GM23338 (cell line): ENCODE results near the gene RGS16. TPM values are rescaled to one million over a fixed set of nuclear protein-coding genes. Genes with fewer than 3 reads are reported as not detected.

Experiments used
- ATAC-seq: fragments of 200-7000 bp; cut with Tn5 transposase; 3 replicates; pipeline ENCODE4 v1.9.1; 2020
- DNase-seq: peaks from one replicate; pipeline ENCODE4 v3.0.0-alpha.2; 2015; ENCODE audit warnings: low spot score
- H2AFZ ChIP-seq: fragments of 200-600 bp; sonication (generic); 2 replicates; pipeline ENCODE4 v1.8.0; 2016; ENCODE audit warnings: antibody characterized with exemption, mild to moderate bottlenecking, moderate library complexity
- H3F3A ChIP-seq: fragments of 200-600 bp; sonication (generic); replicated peaks from 2 replicates; pipeline ENCODE4 v1.8.0; 2017; ENCODE audit warnings: antibody characterized with exemption, mixed run types, low read depth
- H3K27ac ChIP-seq: fragments of 200-600 bp; sonication (generic); 2 replicates; pipeline ENCODE4 v1.6.1; 2016; ENCODE audit warnings: low read depth
- H3K27me3 ChIP-seq: fragments of 200-600 bp; sonication (generic); 2 replicates; pipeline ENCODE4 v1.8.0; 2016; ENCODE audit warnings: mild to moderate bottlenecking, mixed run types, moderate library complexity; ENCODE audit not compliant: insufficient read depth
- H3K36me3 ChIP-seq: fragments of 200-600 bp; sonication (generic); 2 replicates; pipeline ENCODE4 v1.8.0; 2016; ENCODE audit warnings: mild to moderate bottlenecking; ENCODE audit not compliant: insufficient read depth
- H3K4me1 ChIP-seq: fragments of 200-600 bp; sonication (generic); 2 replicates; pipeline ENCODE4 v1.8.0; 2016; ENCODE audit warnings: mild to moderate bottlenecking, moderate library complexity; ENCODE audit not compliant: insufficient read depth
- H3K4me2 ChIP-seq: fragments of 200-600 bp; sonication (generic); 2 replicates; pipeline ENCODE4 v1.7.1; 2017; ENCODE audit warnings: mixed run types
- H3K4me3 ChIP-seq: fragments of 200-600 bp; sonication (generic); 2 replicates; pipeline ENCODE4 v1.6.1; 2016; ENCODE audit warnings: mixed run types
- H3K79me2 ChIP-seq: fragments of 200-600 bp; sonication (generic); replicated peaks from 2 replicates; pipeline ENCODE4 v1.8.0; 2017; ENCODE audit warnings: mild to moderate bottlenecking; ENCODE audit not compliant: insufficient read depth
- H3K9me2 ChIP-seq: fragments of 200-600 bp; sonication (generic); 2 replicates; pipeline ENCODE4 v1.8.0; 2017; ENCODE audit not compliant: insufficient read depth
- H4K20me1 ChIP-seq: fragments of 200-600 bp; sonication (generic); replicated peaks from 2 replicates; pipeline ENCODE4 v1.8.0; 2017; ENCODE audit warnings: mild to moderate bottlenecking; ENCODE audit not compliant: insufficient read depth
- H3K27ac Mint-ChIP-seq: 2 replicates; pipeline ENCODE4 v1.8.0; 2020; ENCODE audit warnings: inconsistent platforms, mild to moderate bottlenecking, moderate library complexity, mixed read lengths
- H3K27me3 Mint-ChIP-seq: 3 replicates; pipeline ENCODE4 v1.8.0; 2022; ENCODE audit warnings: low read depth, mild to moderate bottlenecking, moderate library complexity, mixed read lengths, inconsistent platforms; ENCODE audit not compliant: insufficient read depth, poor library complexity
- H3K36me3 Mint-ChIP-seq: 3 replicates; pipeline ENCODE4 v1.8.0; 2021; ENCODE audit warnings: low read depth, mild to moderate bottlenecking, inconsistent platforms, moderate library complexity, mixed read lengths
- H3K4me1 Mint-ChIP-seq: 3 replicates; pipeline ENCODE4 v1.8.0; 2020; ENCODE audit warnings: mild to moderate bottlenecking, inconsistent platforms, mixed read lengths
- H3K4me3 Mint-ChIP-seq: 3 replicates; pipeline ENCODE4 v1.8.0; 2021; ENCODE audit warnings: moderate library complexity, mild to moderate bottlenecking, inconsistent platforms, mixed read lengths
- H3K9me3 Mint-ChIP-seq: 3 replicates; pipeline ENCODE4 v1.8.0; 2020; ENCODE audit warnings: moderate library complexity, mild to moderate bottlenecking, inconsistent platforms, mixed read lengths
- CREB1 ChIP-seq: fragments of 250-450 bp; sonication (Bioruptor Pico); IDR thresholded peaks from 2 replicates; pipeline ENCODE4 v1.5.0; 2020; ENCODE audit warnings: low read depth, mild to moderate bottlenecking, moderate library complexity
- ETS1 ChIP-seq: IDR thresholded peaks from 2 replicates; pipeline ENCODE4 v1.6.1; 2016; ENCODE audit warnings: antibody characterized with exemption
- EZH2 ChIP-seq: fragments of 200-600 bp; sonication (generic); IDR thresholded peaks from one replicate; pipeline ENCODE4 v1.8.0; 2017; ENCODE audit warnings: antibody characterized with exemption, mild to moderate bottlenecking, low read depth; ENCODE audit not compliant: unreplicated experiment
- EZH2phosphoT487 ChIP-seq: fragments of 200-600 bp; sonication (generic); IDR thresholded peaks from one replicate; pipeline ENCODE4 v1.8.1; 2018; ENCODE audit warnings: antibody characterized with exemption; ENCODE audit not compliant: unreplicated experiment
- JUNB ChIP-seq: IDR thresholded peaks from one replicate; pipeline ENCODE4 v1.6.1; 2016; ENCODE audit warnings: antibody characterized with exemption; ENCODE audit not compliant: unreplicated experiment
- NANOG ChIP-seq: IDR thresholded peaks from 2 replicates; pipeline ENCODE4 v1.6.1; 2016; ENCODE audit warnings: antibody characterized with exemption, borderline replicate concordance
- POLR2AphosphoS5 ChIP-seq: IDR thresholded peaks from 2 replicates; pipeline ENCODE4 v1.6.1; 2016; ENCODE audit warnings: antibody characterized with exemption, low read depth
- REST ChIP-seq: IDR thresholded peaks from one replicate; pipeline ENCODE4 v1.6.1; 2018; ENCODE audit warnings: antibody characterized with exemption; ENCODE audit not compliant: unreplicated experiment
- STAT1 ChIP-seq: IDR thresholded peaks from one replicate; pipeline ENCODE4 v1.6.1; 2016; ENCODE audit warnings: antibody characterized with exemption; ENCODE audit not compliant: unreplicated experiment
- ZNF114 ChIP-seq: fragments of 250-450 bp; sonication (Bioruptor Pico); IDR thresholded peaks from 2 replicates; pipeline ENCODE4 v1.5.0; 2020; ENCODE audit warnings: mild to moderate bottlenecking, moderate library complexity
- ZNF331 ChIP-seq: fragments of 250-450 bp; sonication (Bioruptor Pico); IDR thresholded peaks from 2 replicates; pipeline ENCODE4 v1.5.0; 2020; ENCODE audit warnings: low read depth, mild to moderate bottlenecking, moderate library complexity
- polyA plus RNA-seq: library from polyadenylated mRNA; unstranded; fragments of >200 nt; fragmentation: Nextera tagmentation; extraction: Ambion mirVana; gene quantifications from 2 replicates; pipeline ENCODE4 v1.2.1, GENCODE V29; 2016
- total RNA-seq: library from RNA; depleted of rRNA; stranded (reverse); fragments of >200 nt; shearing (Covaris generic); gene quantifications from 2 replicates; pipeline ENCODE4 v1.2.3, GENCODE V29; 2014
- TF ChIP-seq, protein P1 (sequence below): fragments of 250-450 bp; sonication (Bioruptor Pico); IDR thresholded peaks from 2 replicates; pipeline ENCODE4 v1.5.0; 2020; ENCODE audit warnings: mild to moderate bottlenecking, moderate library complexity

The RGS16 gene
- total and polyA plus RNA-seq, 2 experiments from 2014 or later: 15.4 to 31.6 TPM

DNA sequence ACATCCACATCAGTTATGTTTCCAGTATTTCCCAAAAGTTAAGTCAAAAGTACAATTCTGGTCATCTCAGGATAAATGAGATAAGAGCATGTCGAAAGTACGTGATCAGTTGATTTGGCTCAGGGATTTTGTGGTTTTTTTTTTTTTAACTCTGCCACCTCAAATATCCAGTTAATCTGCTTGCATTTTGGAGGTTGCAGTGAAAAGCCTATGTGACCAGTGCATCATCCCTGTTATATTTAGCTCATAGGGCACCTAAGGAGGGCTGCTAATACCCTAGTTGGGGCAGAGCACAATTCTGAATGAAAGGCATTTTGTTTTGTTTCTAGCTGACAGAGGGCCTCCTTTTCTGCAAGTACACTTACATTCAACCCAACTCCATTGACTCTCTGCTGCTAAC, 31.7 kb upstream of the RGS16 start:
- ATAC-seq (no peak), DNase-seq (no peak)
- Histone ChIP-seq H3K27ac (no peak overlapping the region), H3F3A (no peaks in the 10 kb centered on the region), H3K4me2 (no peak overlapping the region), H3K4me1 (peaks cover 10% of the 10 kb centered on the region; the same call in 1 of the 2 replicates), H3K36me3 (no peaks in the 10 kb centered on the region), H3K4me3 (no peak overlapping the region), H3K27me3 (no peaks in the 10 kb centered on the region), H3K79me2 (no peaks in the 10 kb centered on the region), H2AFZ (no peak overlapping the region), H3K9me2 (no peaks in the 10 kb centered on the region), H4K20me1 (no peaks in the 10 kb centered on the region)
- Mint-ChIP-seq H3K4me1 (peaks cover 17% of the 10 kb centered on the region), H3K36me3 (no peaks in the 10 kb centered on the region), H3K9me3 (no peaks in the 10 kb centered on the region), H3K4me3 (no peak overlapping the region), H3K27ac (no peak overlapping the region), H3K27me3 (no peaks in the 10 kb centered on the region)
- TF ChIP-seq EZH2: no peak
- no peak for TF ChIP-seq CREB1 (CRISPR knock-in tag)
- no peak for TF ChIP-seq ZNF114 (CRISPR knock-in tag)
- TF ChIP-seq STAT1: no peak
- no peak for TF ChIP-seq REST
- TF ChIP-seq, protein P1, sequence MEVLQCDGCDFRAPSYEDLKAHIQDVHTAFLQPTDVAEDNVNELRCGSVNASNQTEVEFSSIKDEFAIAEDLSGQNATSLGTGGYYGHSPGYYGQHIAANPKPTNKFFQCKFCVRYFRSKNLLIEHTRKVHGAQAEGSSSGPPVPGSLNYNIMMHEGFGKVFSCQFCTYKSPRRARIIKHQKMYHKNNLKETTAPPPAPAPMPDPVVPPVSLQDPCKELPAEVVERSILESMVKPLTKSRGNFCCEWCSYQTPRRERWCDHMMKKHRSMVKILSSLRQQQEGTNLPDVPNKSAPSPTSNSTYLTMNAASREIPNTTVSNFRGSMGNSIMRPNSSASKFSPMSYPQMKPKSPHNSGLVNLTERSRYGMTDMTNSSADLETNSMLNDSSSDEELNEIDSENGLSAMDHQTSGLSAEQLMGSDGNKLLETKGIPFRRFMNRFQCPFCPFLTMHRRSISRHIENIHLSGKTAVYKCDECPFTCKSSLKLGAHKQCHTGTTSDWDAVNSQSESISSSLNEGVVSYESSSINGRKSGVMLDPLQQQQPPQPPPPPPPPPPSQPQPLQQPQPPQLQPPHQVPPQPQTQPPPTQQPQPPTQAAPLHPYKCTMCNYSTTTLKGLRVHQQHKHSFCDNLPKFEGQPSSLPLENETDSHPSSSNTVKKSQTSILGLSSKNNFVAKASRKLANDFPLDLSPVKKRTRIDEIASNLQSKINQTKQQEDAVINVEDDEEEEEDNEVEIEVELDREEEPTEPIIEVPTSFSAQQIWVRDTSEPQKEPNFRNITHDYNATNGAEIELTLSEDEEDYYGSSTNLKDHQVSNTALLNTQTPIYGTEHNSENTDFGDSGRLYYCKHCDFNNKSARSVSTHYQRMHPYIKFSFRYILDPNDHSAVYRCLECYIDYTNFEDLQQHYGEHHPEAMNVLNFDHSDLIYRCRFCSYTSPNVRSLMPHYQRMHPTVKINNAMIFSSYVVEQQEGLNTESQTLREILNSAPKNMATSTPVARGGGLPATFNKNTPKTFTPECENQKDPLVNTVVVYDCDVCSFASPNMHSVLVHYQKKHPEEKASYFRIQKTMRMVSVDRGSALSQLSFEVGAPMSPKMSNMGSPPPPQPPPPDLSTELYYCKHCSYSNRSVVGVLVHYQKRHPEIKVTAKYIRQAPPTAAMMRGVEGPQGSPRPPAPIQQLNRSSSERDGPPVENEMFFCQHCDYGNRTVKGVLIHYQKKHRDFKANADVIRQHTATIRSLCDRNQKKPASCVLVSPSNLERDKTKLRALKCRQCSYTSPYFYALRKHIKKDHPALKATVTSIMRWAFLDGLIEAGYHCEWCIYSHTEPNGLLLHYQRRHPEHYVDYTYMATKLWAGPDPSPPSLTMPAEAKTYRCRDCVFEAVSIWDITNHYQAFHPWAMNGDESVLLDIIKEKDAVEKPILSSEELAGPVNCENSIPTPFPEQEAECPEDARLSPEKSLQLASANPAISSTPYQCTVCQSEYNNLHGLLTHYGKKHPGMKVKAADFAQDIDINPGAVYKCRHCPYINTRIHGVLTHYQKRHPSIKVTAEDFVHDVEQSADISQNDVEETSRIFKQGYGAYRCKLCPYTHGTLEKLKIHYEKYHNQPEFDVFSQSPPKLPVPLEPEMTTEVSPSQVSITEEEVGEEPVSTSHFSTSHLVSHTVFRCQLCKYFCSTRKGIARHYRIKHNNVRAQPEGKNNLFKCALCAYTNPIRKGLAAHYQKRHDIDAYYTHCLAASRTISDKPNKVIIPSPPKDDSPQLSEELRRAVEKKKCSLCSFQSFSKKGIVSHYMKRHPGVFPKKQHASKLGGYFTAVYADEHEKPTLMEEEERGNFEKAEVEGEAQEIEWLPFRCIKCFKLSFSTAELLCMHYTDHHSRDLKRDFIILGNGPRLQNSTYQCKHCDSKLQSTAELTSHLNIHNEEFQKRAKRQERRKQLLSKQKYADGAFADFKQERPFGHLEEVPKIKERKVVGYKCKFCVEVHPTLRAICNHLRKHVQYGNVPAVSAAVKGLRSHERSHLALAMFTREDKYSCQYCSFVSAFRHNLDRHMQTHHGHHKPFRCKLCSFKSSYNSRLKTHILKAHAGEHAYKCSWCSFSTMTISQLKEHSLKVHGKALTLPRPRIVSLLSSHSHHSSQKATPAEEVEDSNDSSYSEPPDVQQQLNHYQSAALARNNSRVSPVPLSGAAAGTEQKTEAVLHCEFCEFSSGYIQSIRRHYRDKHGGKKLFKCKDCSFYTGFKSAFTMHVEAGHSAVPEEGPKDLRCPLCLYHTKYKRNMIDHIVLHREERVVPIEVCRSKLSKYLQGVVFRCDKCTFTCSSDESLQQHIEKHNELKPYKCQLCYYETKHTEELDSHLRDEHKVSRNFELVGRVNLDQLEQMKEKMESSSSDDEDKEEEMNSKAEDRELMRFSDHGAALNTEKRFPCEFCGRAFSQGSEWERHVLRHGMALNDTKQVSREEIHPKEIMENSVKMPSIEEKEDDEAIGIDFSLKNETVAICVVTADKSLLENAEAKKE (CRISPR knock-in tag): no peak
- TF ChIP-seq EZH2phosphoT487: no peak
- no peak for TF ChIP-seq POLR2AphosphoS5
- TF ChIP-seq NANOG: no peak
- TF ChIP-seq JUNB: no peak
- no peak for TF ChIP-seq ZNF331 (CRISPR knock-in tag)
- no peak for TF ChIP-seq ETS1
